ENCODE results near the gene B9D1. TPM values are rescaled to one million over a fixed set of nuclear protein-coding genes. Genes with fewer than 3 reads are reported as not detected.

Gene B9D1
- total and polyA plus RNA-seq, 12 donors = 5.3 to 18.8 (median 10.4) TPM

GRCh38 chr17:19410091-19410490 lies 47.6 kb upstream of the B9D1 start:
- Histone ChIP-seq H3K27ac (no peak overlapping the region), H3K4me1 (peaks cover 0 to 15% (median 0%) of the 10 kb centered on the region in 9 donors), H3K4me3 (no peak overlapping the region), H3K36me3 (no peaks in the 10 kb centered on the region), H3K9me3 (no peaks in the 10 kb centered on the region), H3K27me3 (peaks cover 0 to 6% (median 0%) of the 10 kb centered on the region in 7 donors)
- intact Hi-C loops (cut with DNase I) = no loop called here
- TF ChIP-seq CTCF (IDR thresholded peaks at IDR 0.05) = no peak
- whole genome bisulfite sequencing, 2 donors = 94 to 95% methylated on average over 6 of the region's 6 CpGs
- ATAC-seq (no peak), DNase-seq (no peak)

- no peak for TF ChIP-seq CTCF (IDR thresholded peaks at IDR 0.05)
- Histone ChIP-seq H3K36me3 (no peaks in the 10 kb centered on the region), H3K4me3 (no peak overlapping the region), H3K27me3 (peaks cover 0 to 6% (median 0%) of the 10 kb centered on the region in 7 donors), H3K4me1 (peaks cover 0 to 15% (median 0%) of the 10 kb centered on the region in 9 donors), H3K9me3 (no peaks in the 10 kb centered on the region), H3K27ac (no peak overlapping the region)
- 92 to 96% methylated on average over 3 of the region's 3 CpGs for WGBS, 2 donors
- intact Hi-C loops (cut with DNase I) = loop anchor here in 1 of 10 donors (5.0 kb wide), 1 partner anchor 42 kb away; no protein-coding TSS in a partner anchor
- DNase-seq (no peak), ATAC-seq (no peak)
These were observed 47.0 kb upstream of the B9D1 start for GRCh38 chr17:19409509-19409908.

- H3K36me3 ChIP-seq = no peaks in the 10 kb centered on the region
- intact Hi-C loops (cut with DNase I) = loop anchor here in 1 of 10 donors (5.0 kb wide), 1 partner anchor 42 kb away; no protein-coding TSS in a partner anchor
- 95 to 100% methylated on average over 3 of the region's 3 CpGs for WGBS, 2 donors
- H3K4me3 ChIP-seq = no peak overlapping the region
- H3K9me3 ChIP-seq = no peaks in the 10 kb centered on the region
- ATAC-seq (no peak), DNase-seq (no peak)
- no peak overlapping the region for H3K27ac ChIP-seq
- H3K4me1 ChIP-seq = peaks cover 0 to 15% (median 0%) of the 10 kb centered on the region in 9 donors
- no peak for TF ChIP-seq CTCF (IDR thresholded peaks at IDR 0.05)
- H3K27me3 ChIP-seq = peaks cover 0 to 6% (median 0%) of the 10 kb centered on the region in 7 donors
These were observed 46.5 kb upstream of the B9D1 start for GRCh38 chr17:19409066-19409465.

- no peak overlapping the region for H3K27ac ChIP-seq
- no peaks in the 10 kb centered on the region for H3K36me3 ChIP-seq
- no peak for TF ChIP-seq CTCF (IDR thresholded peaks at IDR 0.05)
- no peaks in the 10 kb centered on the region for H3K9me3 ChIP-seq
- no peaks in the 10 kb centered on the region for H3K27me3 ChIP-seq
- 93 to 98% methylated on average over 2 of the region's 2 CpGs for WGBS, 2 donors
- ATAC-seq = no peak
- intact Hi-C loops (cut with DNase I) = loop anchor here in 1 of 10 donors (5.0 kb wide), 1 partner anchor 41 kb away; no protein-coding TSS in a partner anchor
- H3K4me3 ChIP-seq = no peak overlapping the region
- H3K4me1 ChIP-seq = peaks cover 0 to 15% (median 0%) of the 10 kb centered on the region in 9 donors
- no peak for DNase-seq
These were observed 45.8 kb upstream of the B9D1 start for GRCh38 chr17:19408346-19408710.
